Epithelial cell of prostate (primary cell): ENCODE data around the gene HS3ST5.

Source experiments
- DNase-seq: peaks from one replicate; pipeline ENCODE4 v3.0.0-alpha.2; 2011; ENCODE audit warnings: low read depth, low spot score
- H3K27ac ChIP-seq: fragments of 450-650 bp; 2 replicates; pipeline ENCODE4 v1.5.1; 2017; ENCODE audit warnings: mild to moderate bottlenecking

The HS3ST5 gene, protein sequence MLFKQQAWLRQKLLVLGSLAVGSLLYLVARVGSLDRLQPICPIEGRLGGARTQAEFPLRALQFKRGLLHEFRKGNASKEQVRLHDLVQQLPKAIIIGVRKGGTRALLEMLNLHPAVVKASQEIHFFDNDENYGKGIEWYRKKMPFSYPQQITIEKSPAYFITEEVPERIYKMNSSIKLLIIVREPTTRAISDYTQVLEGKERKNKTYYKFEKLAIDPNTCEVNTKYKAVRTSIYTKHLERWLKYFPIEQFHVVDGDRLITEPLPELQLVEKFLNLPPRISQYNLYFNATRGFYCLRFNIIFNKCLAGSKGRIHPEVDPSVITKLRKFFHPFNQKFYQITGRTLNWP

DNA sequence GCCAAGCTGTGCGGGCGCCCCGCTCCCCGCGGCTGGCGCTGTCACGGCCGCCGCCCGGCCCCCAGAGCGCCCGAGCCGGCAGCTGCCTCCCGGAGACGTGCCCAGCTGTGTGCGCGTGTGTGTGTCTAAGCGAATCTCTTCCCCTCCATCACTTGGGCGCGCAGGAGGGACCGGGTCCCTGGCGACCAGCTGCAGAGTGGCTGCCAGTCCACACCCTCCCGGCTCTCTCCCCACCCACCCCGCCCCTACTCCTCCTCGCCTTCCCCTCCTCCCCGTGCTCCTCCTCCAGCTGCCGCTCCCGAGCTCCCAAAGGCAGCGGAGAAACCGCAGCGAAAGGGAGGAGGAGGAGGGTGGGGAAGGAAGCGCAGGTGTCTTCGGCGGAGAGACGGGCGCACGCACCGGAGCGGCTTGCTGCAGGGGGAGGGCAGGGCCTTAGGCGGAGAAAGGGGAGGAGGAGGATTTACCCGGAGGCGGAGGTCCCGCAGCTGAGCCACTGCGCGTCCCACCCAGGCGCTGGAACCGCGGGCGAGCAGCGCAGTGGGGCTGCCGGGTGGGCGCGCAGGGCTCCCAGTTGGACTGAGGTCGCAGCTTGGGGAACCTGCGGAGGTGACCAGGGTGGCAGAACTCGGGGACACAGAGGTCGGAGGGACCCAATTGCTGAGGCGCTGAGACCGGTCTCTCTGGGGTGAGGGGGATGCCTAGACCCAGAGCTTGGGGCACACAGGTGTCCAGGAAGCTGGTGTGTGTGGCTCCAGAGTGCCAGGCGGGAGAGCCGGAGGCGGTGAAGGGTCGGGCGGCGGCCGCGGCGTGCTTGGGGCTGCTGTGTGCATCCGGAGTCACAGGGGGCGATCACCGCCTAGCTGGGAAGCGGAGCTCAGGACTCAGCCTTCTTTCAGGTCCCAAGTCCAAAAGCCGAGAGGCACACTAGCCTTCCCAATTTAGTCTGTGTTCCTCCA lies at the start of gene HS3ST5:
Gene HS3ST5, minus strand, starts transcription at position 198 of the 956 bp plus-strand sequence. CDS start 280,178 bp downstream, outside the sequence.
- DNase-seq = no peak
- H3K27ac ChIP-seq = no peak within 1 kb of the TSS

DNA sequence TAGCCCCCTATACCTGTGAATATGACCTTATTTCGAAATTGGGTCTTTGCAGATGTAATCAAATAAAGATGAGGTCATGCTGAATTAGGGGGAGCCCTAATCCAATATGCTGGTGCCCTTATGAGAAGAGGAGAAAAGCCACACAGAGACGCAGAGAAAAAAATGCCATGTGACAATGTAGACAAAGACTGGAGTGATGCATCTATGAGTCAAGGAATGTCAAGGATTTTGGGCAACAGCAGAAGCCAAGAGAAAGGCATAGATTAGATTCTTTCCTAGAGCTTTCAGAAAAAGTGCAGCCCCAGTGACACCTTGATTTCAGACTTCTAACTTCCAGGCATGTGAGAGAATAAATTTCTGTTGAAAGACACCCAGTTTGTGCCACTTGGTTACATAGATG lies 47.4 kb upstream of the HS3ST5 start:
- DNase-seq = no peak

DNA sequence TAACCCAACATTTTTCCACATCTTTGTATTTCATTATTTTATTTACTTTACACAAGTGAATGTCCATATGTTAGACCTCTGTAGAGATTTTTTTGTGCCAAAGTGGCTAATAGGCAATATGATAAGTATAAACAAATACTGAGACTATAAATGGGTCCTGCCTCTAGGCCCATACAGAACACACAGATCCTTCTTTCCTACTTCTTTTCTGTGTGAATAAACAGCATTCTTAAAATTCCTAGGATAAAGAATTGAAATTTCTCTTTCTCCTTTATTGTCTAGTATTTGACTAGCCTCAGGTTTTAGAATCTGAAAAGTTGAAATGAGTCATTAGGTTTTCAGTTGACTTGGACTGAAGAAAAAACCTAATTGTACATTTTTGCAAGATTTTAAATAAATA lies 46.3 kb upstream of the HS3ST5 start:
- no peak overlapping the region for H3K27ac ChIP-seq
- DNase-seq = no peak

More for the DNA sequence above, 47.4 kb upstream of the HS3ST5 start:
- no peak overlapping the region for H3K27ac ChIP-seq

DNA sequence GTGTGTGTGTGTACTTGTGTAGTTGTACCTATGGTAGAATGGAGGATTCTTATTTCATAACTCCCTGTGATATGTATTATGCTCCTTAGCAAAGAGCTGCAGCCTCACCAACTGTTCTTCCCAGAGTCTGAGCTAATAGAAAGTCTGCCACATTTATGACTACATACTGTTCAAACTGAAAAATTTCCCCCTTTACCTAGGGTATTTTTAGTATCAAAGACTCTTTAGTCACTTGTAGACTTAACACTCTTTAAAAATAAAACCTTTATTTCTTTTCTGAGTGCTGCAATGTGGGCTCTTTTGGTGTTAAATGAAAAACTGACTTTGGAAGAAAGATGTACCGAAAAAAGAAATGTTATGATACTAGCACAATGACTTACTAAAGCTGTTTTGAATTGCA lies 39.6 kb upstream of the HS3ST5 start:
- DNase-seq = no peak
- no peak overlapping the region for H3K27ac ChIP-seq

DNA sequence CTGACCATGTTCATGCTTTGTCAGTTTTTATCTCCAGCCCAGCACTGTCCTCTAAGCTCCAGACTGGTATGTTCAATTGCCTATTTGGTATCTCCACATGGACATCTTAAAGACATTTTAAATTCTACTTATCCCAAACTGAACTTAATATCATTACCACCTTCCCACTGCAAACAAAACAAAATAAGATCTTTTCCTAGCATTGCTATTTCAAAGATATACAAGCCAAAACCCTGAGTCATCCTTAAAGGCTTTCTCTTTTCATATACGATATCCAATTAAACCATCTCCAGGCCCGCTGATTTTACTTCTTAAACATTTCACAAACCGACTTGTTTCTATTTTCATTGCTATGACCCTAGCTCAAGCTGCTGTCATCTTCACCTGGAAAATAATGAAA lies 35.1 kb upstream of the HS3ST5 start:
- no peak for DNase-seq
- no peak overlapping the region for H3K27ac ChIP-seq

DNA sequence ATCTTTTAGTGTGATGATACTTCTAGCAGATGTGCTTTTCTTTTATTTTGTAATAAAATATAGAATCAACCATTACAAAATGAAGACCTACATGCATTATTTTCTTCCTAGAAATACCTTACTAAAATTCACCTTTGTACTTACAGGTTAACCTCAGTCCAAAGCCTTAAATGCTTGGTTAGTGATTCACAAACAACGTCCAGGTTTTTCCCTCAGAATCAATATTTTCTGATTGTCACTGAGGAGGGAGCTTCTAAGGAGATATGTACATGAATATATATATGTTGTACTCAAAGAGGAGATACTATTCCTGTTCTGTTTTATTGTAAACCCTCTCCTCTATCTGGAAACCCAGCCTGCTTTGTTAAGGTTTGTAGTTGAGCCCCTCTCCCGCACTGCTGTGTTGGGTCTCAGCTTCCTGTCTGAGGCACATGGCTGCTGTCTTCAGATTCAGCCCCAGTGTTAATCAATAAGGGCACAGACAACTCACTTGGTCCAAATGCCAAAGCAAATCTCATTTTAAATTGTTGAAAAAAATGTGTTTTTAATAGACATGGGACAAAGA lies 33.9 kb upstream of the HS3ST5 start:
- no peak overlapping the region for H3K27ac ChIP-seq
- no peak for DNase-seq

DNA sequence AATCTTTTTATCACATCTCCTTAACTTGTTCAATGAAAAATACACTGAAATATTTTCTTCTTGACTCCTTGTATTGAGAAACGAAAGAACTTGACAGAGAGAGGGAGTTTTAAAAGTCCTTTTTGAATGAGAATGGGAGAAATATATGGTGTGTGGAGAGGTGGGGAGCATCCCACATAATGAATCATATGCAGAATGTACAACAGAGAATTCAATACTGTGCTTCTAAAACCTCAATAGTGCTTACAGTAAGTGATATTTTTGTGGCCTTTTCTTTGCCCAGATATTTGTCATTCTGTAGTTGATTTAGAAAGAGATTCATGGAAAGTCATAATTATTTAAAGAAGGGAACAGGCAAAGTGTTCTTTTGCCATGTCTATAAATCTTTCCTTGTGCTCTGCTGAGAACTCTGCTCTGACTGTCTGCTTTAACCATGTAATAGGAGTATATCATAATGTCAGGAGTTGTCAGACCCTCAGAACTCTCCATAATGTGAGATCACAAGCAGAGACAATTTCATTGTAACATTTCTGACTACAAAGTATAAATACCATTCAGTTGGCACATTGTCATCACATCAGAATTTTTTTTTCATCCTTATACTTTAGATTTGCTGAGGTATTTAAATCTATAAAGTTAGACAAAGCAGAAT lies 32.8 kb upstream of the HS3ST5 start:
- H3K27ac ChIP-seq = no peak overlapping the region
- no peak for DNase-seq

DNA sequence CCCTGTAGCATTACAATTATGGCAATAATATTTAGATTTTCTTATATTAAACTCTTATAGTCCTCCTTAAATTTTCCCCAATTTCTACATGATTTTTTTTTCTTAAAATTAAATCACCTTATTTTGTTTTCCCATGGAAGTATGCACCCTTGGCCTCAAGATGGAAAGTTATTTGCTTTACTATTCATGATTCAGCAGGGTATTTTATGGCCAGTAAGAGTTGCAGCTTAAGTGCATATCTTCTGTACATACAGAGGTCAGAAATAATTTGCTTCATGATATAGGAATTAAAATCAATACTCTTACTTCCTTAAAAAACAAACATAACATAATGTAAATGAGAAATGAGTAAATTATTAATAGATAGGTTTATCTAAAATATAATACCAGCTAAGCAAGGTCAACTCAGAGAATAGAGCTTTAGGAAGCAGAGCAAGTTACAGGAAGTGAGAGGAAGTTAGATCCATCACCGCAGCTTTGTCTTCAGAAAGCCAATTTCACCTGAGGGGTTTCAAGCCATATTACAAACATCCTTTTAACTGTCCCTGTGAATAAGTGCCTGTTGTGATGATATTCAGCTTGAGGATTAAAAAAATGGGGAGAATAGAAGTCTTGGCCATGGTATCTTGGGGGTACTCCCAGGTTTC lies 24.6 kb upstream of the HS3ST5 start:
- no peak overlapping the region for H3K27ac ChIP-seq
- no peak for DNase-seq

DNA sequence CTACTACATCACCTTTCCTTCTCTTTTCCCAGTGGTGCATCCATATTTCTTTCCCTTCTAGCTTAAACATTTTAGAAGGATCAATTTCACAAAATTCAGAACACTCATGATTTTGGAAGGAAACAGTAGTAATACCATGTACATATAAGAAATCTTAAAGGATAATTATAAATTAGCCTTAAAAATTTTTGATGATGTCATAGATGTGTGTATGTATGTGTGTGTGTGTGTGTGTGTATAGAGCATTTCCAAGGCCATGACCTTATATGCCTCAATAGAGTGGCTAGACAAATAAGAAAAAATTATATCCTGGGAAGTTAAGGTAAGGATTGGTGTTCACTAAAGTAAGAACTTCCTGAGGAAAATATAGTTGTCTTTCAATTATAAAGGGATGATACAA lies 24.1 kb upstream of the HS3ST5 start:
- H3K27ac ChIP-seq = no peak overlapping the region
- no peak for DNase-seq

DNA sequence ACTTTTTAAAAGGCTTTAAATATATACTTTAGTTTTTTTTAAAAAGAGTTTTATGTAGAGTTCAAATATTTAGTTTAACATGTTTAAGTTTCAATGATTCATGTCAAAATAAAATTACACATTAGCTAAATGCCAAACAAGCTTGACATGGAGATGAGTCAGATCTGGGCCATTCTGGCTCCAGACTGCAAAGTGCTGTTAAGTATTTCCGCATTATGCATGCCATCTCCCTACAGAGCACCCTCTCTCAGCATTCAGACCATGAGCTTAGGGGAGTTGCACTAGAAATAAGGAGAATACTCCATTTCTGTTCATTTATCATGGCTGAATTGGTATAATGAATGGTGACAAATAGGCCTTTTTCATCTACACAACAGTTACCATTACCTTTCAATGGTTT lies 21.5 kb upstream of the HS3ST5 start:
- H3K27ac ChIP-seq = no peak overlapping the region
- peak; percentile 31 for DNase-seq

DNA sequence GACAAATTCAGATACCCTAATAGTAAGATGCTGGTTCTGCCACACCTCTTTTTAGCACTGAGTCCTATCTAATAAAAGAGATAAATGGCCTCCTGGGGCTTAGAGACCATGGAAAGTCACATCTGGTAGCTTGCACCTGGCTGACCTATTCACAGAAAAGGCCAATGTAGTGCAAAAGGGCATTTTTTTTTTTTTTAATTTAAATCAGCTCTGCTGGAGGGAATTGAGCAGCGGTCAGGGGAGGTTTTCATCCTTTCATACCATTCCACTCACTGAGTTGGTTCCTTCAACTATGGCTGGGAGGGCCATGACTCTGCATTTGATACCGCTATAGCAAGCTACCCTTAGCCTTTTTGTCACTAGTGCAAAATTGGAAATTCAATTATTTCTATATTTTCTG lies 20.1 kb upstream of the HS3ST5 start:
- no peak overlapping the region for H3K27ac ChIP-seq
- no peak for DNase-seq

DNA sequence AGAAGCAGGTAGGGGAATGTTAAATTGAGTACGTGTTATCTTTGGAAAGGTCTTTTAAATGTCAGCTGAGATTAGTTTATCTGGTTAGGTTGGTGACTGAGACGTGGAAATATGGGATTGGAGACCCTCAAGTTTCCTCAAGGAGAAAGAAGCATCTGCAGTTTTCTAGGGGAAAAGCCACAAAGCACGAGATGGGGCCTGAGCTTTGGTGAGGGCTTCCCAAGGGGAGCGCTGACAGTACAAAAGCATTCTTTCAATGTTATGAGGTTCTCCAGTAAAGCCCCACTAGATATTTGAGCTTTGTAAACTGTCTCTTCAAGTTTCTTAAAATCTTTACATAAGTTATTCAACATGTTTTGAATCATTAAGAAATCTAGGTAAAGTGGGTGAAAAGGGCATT lies 19.6 kb upstream of the HS3ST5 start:
- DNase-seq = no peak
- H3K27ac ChIP-seq = no peak overlapping the region

DNA sequence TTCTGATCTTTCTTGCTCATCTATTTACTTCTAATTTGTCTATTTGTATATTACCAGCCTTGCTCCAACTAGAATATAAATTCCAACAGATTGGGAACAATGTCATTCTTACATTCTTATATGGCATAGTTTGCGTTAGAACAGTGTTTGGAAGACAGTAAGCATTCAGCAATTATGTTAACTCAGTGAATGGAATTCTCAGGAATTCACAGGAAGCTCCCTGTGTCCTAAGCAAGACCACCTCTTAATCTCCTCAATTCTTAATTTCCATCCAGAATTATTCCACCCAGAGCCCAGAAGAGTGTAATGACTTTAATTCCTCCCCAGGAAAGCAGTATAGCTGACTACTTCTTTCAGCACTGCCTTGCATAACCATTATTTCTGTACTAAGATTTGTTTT lies 18.2 kb upstream of the HS3ST5 start:
- H3K27ac ChIP-seq = no peak overlapping the region
- no peak for DNase-seq

DNA sequence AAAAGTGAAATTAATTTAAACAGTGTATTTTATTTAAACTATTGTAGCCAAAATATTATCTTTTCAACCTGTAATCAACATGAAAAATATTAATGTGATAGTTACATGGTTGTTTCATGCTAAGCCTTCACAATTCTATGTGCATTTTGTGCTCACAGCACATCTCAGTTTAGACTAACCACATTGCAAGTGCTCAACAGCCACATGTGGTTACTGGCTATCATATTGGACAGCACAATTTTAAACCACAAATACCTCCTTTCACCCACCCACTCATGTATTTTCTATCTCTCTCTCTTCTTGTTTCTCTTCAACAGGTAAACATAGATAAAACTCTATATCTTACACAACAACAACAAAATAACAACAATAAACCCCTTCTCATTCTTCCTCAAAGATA lies 12.5 kb upstream of the HS3ST5 start:
- no peak for DNase-seq
- no peak overlapping the region for H3K27ac ChIP-seq

DNA sequence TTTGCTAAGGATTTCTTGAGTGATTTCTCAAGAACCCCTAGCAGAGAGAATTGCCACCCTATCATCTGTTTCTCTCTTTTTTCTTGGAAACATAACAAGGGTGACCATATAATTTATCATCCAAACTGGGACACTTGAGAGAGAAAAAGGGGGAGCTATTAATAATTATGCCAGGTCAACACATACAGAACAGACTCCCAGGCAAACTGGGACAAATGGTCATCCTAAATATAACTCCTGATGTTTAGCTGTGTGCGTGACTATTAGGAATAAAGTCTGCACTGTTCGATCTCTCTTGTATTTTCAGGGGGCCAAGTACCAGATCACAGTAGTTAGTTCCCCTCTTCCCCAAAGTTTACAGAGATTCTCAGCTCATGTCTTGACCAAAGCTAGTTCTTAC lies 11.7 kb upstream of the HS3ST5 start:
- no peak overlapping the region for H3K27ac ChIP-seq
- no peak for DNase-seq

DNA sequence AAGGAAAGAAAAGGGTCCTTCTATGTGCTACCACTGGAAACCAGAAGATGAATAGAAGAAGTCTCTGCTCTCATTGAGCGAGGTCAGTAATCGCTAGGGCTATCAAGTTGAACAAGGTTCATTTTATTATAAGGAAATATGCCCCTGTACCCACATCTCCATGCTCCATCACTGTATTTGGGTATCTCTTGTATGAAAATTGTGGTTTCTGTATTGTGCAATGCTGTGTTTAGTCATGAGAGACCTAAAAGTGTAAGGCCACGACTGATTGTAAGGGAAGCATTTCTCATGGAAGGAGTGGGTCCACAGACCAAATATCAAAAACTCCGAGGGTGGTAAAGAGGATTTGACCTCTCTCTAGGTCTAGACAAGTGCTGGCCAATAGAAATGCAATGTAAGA lies 3.6 kb upstream of the HS3ST5 start:
- no peak for DNase-seq
- H3K27ac ChIP-seq = no peak overlapping the region

DNA sequence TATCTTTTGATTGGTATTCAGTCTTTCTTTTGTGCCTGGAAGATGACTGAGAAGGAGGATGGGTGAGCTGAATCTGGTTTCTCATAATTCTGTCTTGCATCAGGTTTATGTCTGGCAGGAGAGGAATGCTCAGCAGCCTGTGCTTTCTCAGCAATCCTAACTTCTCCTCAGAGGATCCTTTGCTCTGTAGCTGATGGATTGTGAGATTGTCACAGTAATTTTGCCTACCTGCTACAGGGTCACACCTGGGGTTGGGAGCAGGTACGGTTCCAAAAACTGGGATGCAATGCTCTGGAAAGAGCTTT lies 2.1 kb upstream of the HS3ST5 start:
- H3K27ac ChIP-seq = no peak overlapping the region
- no peak for DNase-seq

DNA sequence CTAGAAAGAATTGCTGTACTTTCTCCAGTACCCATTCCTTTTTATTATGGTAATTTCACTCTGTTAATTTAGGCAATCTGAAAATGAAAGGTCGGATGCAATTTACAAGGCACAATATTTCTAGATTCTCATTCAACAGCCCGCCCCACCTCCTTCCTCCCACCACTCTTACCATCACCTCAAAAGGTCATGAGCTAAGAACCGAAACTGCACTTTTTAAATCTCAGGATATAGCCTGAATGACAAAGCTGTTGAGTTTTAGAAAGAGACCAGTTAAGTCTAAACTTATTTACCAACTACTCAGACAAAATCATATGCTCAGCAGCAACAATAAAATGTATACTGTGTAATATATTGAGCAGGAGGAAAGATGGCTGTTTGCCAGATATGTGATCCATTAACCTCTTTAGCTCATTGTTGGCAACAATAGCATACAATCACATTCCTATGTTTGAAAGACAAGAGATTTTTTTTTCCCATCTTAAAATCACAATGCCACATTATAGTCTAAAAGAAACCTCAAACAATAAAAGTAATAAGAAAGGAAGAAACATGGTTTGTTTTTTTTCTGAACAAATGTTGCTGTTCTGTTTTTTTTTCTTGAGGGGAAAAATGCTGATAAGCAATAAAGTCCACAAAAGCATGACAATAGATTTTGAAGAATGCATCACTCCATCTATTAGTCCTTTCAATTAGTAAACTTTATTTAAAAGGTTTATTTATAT lies 1.6 kb upstream of the HS3ST5 start:
- DNase-seq = no peak
- no peak overlapping the region for H3K27ac ChIP-seq

DNA sequence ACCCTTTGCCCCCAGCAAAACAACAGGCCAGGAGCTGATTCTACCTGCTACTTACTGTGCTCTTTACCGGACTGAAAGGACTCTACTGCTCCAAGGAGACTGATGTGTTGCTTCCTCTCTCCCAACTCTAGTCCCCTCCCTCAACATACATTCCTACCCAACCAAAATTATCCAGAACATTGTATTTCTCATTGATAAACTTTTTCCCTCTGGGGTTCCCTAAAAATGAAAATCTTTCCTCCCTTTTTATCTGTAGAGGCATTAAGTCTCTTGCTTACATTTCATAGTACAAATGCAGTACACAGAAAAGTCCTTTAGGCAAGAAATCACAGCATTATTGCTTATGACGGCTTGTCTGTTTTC lies 940 bp upstream of the HS3ST5 start:
- H3K27ac ChIP-seq = no peak overlapping the region
- DNase-seq = no peak
